Endothelial cell (in vitro differentiated cells): ENCODE data around the gene KIF5B. TPM values are rescaled to one million over a fixed set of nuclear protein-coding genes. Genes with fewer than 3 reads are reported as not detected.
"Not testable (repeated sequence)": the region's sequence is repeated elsewhere in the genome, so short reads cannot be mapped to it uniquely, and the experiment has no call there.

Source experiments
- DNase-seq: peaks from one replicate; pipeline ENCODE4 v3.0.0; 2021; ENCODE audit warnings: low spot score
- H3K27ac Mint-ChIP-seq: one replicate; pipeline ENCODE4 v1.8.0; 2021; ENCODE audit warnings: mixed read lengths, inconsistent platforms; ENCODE audit not compliant: unreplicated experiment
- H3K27me3 Mint-ChIP-seq: one replicate; pipeline ENCODE4 v1.8.0; 2021; ENCODE audit warnings: mild to moderate bottlenecking, moderate library complexity, mixed read lengths, inconsistent platforms; ENCODE audit not compliant: unreplicated experiment
- H3K36me3 Mint-ChIP-seq: one replicate; pipeline ENCODE4 v1.8.0; 2021; ENCODE audit warnings: mild to moderate bottlenecking, low read depth, mixed read lengths, inconsistent platforms; ENCODE audit not compliant: unreplicated experiment
- H3K4me1 Mint-ChIP-seq: one replicate; pipeline ENCODE4 v1.8.0; 2021; ENCODE audit warnings: mild to moderate bottlenecking, mixed read lengths, inconsistent platforms; ENCODE audit not compliant: unreplicated experiment
- H3K4me3 Mint-ChIP-seq: one replicate; pipeline ENCODE4 v1.8.0; 2021; ENCODE audit warnings: mild to moderate bottlenecking, mixed read lengths, inconsistent platforms; ENCODE audit not compliant: unreplicated experiment
- H3K9me3 Mint-ChIP-seq: one replicate; pipeline ENCODE4 v1.8.0; 2021; ENCODE audit warnings: mixed read lengths, inconsistent platforms; ENCODE audit not compliant: unreplicated experiment
- CTCF ChIP-seq: fragments of 200-600 bp; sonication (generic); IDR thresholded peaks from one replicate; pipeline ENCODE4 v1.5.0; 2021; ENCODE audit warnings: antibody characterized with exemption; ENCODE audit not compliant: unreplicated experiment
- total RNA-seq: library from RNA; stranded (reverse); fragmentation: NEBNext Ultra II Directional; extraction: Animal tissue kit (Norgen Biotek cat#: 25700); gene quantifications from one replicate; pipeline ENCODE4 v1.2.1, GENCODE V29; 2021; ENCODE audit not compliant: unreplicated experiment

Gene KIF5B
- total RNA-seq, 1 donor from 2014 or later, result 102 TPM

DNA sequence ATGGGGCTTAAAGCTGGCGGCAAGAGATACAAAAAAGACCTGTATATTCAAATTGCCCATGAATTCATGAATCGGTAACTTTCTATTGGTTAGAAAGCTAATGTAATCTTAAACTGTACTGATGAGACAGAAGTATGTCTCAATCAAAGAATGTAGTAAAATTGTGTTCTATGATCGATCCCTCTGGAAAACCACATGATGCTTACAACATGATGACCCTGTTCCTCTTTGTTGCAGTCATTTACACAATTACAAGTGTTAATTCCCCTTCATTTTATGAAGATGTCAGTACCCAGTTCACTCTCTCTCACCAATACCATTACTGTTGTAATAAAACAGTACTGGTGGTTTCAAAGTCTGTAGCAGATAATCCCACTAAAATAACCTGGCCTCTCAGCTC, 10.1 kb downstream of the KIF5B start:
- Mint-ChIP-seq H3K4me3 (no peak overlapping the region), H3K36me3 (peaks cover 39% of the 10 kb centered on the region)
- DNase-seq, result no peak

DNA sequence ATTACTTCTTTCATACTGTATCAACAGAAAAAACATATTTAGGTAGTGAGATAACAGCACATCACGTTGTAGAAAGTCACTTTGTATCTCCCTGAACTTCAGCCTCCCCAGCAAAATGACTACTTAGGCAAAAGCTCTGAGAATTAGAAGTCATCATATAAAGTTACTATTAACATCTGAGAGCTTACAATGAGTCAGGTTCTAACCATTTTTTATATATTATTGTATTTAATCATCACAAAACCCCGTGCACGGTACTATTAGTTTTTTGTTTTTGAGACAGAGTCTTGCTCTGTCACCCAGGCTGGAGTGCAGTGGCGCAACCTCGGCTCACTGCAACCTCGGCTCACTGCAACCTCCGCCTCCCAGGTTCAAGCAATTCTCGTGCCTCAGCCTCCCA, 13.5 kb downstream of the KIF5B start:
- H3K4me1 Mint-ChIP-seq, result peaks cover 23% of the 10 kb centered on the region
- DNase-seq, H3K27me3 Mint-ChIP-seq, H3K27ac Mint-ChIP-seq, H3K9me3 Mint-ChIP-seq, H3K4me3 Mint-ChIP-seq: not testable (repeated sequence)
- peaks cover 46% of the 10 kb centered on the region for H3K36me3 Mint-ChIP-seq

More for the DNA sequence above, 10.1 kb downstream of the KIF5B start:
- H3K27ac Mint-ChIP-seq, result peak overlapping the region; percentile 1
- no peaks in the 10 kb centered on the region for H3K9me3 Mint-ChIP-seq
- no peak for TF ChIP-seq CTCF
- H3K4me1 Mint-ChIP-seq, result peaks cover 47% of the 10 kb centered on the region
- H3K27me3 Mint-ChIP-seq, result no peaks in the 10 kb centered on the region

DNA sequence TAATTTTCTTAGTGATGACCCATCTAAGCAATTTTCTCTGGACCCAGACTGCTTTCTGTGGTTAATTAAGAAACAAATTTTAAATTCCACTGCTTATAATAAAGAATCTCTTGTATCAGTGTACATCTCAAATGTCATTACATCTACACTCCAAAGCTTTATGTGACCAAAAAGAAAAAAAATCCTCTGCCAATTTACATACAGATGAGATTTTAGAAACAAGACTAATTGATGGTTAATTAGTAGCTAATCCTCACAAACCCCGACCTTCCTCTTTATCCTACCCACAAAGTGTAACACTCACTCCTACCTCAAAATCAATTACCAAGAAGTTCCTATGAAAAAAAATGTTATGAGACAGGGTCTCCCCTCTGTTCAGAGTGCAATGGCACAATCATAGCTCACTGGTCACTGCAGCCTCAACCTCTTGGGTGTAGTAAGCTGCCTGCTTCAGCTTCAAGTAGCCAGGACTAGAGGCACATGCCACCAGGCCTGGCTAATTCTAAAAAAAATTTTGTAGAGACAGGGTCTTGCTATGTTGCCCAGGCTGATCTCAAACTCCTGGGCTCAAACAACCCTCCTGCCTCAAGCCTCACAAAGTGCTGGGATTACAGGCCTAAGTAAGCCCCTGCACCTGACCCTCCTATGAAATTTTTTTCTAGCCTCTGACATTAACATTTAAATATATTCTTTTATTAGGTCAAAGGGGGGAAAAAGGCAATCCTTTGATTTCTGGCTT, 14.8 kb downstream of the KIF5B start:
- no peak for DNase-seq
- Mint-ChIP-seq H3K4me3 (no peak overlapping the region), H3K27ac (no peak overlapping the region), H3K27me3 (no peaks in the 10 kb centered on the region), H3K4me1 (peaks cover 15% of the 10 kb centered on the region), H3K9me3 (no peaks in the 10 kb centered on the region), H3K36me3 (peaks cover 39% of the 10 kb centered on the region)
- no peak for TF ChIP-seq CTCF

- DNase-seq, result no peak
- Mint-ChIP-seq H3K4me3 (no peak overlapping the region), H3K27ac (peak overlapping the region; percentile 36), H3K9me3 (no peaks in the 10 kb centered on the region), H3K27me3 (no peaks in the 10 kb centered on the region), H3K4me1 (peaks cover 15% of the 10 kb centered on the region), H3K36me3 (peaks cover 30% of the 10 kb centered on the region)
- TF ChIP-seq CTCF, result no peak
Observed at GRCh38 chr10:32039734-32040133, 16.5 kb downstream of the KIF5B start.

DNA sequence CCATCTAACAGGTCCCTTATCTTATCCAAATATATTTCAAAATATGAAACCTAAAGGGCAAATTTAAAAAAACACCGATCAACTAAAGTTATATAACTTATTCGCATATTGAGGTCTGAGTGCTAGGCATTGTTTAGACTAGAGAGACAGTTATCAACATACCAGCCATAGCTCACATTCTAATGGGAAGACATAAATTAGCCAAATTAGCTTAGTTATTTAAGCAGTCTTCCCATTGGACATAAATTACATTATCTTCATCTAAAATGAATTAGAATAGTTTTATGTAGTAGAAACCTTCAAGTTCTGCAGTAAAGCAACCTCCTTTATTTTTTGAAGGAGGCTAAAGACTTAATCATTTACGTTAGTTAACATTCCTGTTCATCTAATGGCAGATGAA, 17.4 kb downstream of the KIF5B start:
- H3K27me3 Mint-ChIP-seq, result no peaks in the 10 kb centered on the region
- H3K36me3 Mint-ChIP-seq, result peaks cover 23% of the 10 kb centered on the region
- DNase-seq, result no peak
- H3K4me3 Mint-ChIP-seq, result no peak overlapping the region
- no peak overlapping the region for H3K27ac Mint-ChIP-seq
- H3K9me3 Mint-ChIP-seq, result no peaks in the 10 kb centered on the region
- peaks cover 10% of the 10 kb centered on the region for H3K4me1 Mint-ChIP-seq
- no peak for TF ChIP-seq CTCF
